ENCODE data around the gene GRAPL.
"Not testable (repeated sequence)": the region's sequence is repeated elsewhere in the genome, so short reads cannot be mapped to it uniquely, and the experiment has no call there.

Gene GRAPL

DNA sequence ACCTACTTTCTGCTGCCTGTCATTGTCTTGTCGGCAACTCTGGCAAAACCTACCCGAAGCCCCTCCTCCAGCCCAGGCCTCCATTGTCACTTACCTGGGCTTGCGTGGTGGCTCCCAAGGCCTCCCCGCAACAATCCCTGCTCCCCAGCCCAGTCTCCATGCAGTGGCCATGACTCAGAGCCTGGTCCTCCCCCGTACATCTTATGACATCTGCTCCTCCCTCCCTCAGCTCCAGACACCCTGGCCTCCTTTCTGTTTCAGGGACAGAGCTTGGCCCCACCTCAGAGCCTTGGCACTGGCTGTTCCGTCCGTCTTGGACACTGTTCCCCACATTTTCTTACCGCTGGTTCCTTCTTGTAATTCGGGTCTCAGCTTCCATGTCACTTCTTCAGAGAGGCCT is 2.1 kb downstream of the GRAPL start:
- CTCF ChIA-PET; DNase-seq (ENCODE audit: low spot score); H3K27ac ChIP-seq; POLR2A ChIA-PET (ENCODE audit: low non-redundant PET): not testable (repeated sequence)

DNA sequence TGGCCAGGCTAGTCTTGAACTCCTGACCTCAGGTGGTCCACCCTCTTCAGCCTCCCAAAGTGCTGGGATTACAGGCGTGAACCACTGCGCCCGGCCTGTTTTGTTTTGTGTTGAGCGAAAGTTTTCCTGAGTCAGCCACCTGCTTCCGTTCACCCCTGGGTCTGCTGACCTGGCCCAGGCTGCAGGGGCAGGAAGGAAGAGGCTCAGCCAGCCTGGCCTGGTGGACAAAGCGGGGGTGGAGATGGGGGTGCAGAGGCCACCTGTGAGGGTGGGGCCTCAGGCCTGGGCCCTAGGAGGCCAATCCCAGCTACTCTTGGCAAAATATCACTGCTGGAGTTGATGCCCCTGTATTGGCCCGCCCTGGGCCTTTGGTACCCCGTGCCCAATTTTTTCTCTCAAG is 3.7 kb downstream of the GRAPL start:
- DNase-seq (ENCODE audit: low spot score); CTCF ChIA-PET; H3K27ac ChIP-seq; POLR2A ChIA-PET (ENCODE audit: low non-redundant PET): not testable (repeated sequence)

GRCh38 chr17:19131772-19132171 is 4.4 kb downstream of the GRAPL start:
- CTCF ChIA-PET; POLR2A ChIA-PET (ENCODE audit: low non-redundant PET); H3K27ac ChIP-seq; DNase-seq (ENCODE audit: low spot score): not testable (repeated sequence)

- POLR2A ChIA-PET (ENCODE audit: low non-redundant PET); CTCF ChIA-PET; DNase-seq (ENCODE audit: low spot score); H3K27ac ChIP-seq: not testable (repeated sequence)
Measured at GRCh38 chr17:19133793-19134192, 6.4 kb downstream of the GRAPL start.

GRCh38 chr17:19135391-19135790 is 8.0 kb downstream of the GRAPL start:
- DNase-seq (ENCODE audit: low spot score); CTCF ChIA-PET; POLR2A ChIA-PET (ENCODE audit: low non-redundant PET); H3K27ac ChIP-seq: not testable (repeated sequence)

- H3K27ac ChIP-seq; POLR2A ChIA-PET (ENCODE audit: low non-redundant PET); CTCF ChIA-PET; DNase-seq (ENCODE audit: low spot score): not testable (repeated sequence)
Measured at GRCh38 chr17:19136138-19136537, 8.7 kb downstream of the GRAPL start.

- H3K27ac ChIP-seq, CTCF ChIA-PET: not testable (repeated sequence)
Measured at GRCh38 chr17:19136605-19137004, 9.2 kb downstream of the GRAPL start.

GRCh38 chr17:19137959-19138358 is 10.6 kb downstream of the GRAPL start:
- DNase-seq (ENCODE audit: low spot score); POLR2A ChIA-PET (ENCODE audit: low non-redundant PET); H3K27ac ChIP-seq; CTCF ChIA-PET: not testable (repeated sequence)

More at GRCh38 chr17:19136605-19137004, 9.2 kb downstream of the GRAPL start:
- POLR2A ChIA-PET (ENCODE audit: low non-redundant PET); DNase-seq (ENCODE audit: low spot score): not testable (repeated sequence)

- POLR2A ChIA-PET (ENCODE audit: low non-redundant PET); H3K27ac ChIP-seq; CTCF ChIA-PET; DNase-seq (ENCODE audit: low spot score): not testable (repeated sequence)
Measured at GRCh38 chr17:19141366-19142155, 14.2 kb downstream of the GRAPL start.

- DNase-seq (ENCODE audit: low spot score); H3K27ac ChIP-seq; POLR2A ChIA-PET (ENCODE audit: low non-redundant PET); CTCF ChIA-PET: not testable (repeated sequence)
Measured at GRCh38 chr17:19142419-19142818, 15.0 kb downstream of the GRAPL start.

- POLR2A ChIA-PET (ENCODE audit: low non-redundant PET); H3K27ac ChIP-seq; DNase-seq (ENCODE audit: low spot score); CTCF ChIA-PET: not testable (repeated sequence)
Measured at GRCh38 chr17:19143097-19143777, 15.8 kb downstream of the GRAPL start.

DNA sequence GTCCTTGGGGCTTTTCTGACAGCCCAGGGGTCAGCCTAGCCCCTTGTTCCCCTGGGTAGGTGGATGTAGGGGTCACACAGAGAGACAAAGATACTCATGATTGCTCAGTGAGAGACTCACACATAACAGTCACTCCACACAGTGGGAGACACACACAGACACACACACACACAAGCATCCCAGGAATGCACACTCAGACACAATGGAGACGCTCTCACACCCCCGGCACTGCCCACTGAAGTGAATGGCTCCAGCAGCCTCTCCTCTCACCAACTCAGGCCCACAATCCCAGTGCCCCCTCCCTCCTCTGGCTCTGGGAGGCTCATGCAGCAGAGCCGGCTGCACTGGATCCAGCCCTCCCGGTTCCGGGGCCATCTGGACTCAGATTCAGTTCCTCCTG is 17.0 kb downstream of the GRAPL start:
- POLR2A ChIA-PET (ENCODE audit: low non-redundant PET); H3K27ac ChIP-seq; DNase-seq (ENCODE audit: low spot score); CTCF ChIA-PET: not testable (repeated sequence)

DNA sequence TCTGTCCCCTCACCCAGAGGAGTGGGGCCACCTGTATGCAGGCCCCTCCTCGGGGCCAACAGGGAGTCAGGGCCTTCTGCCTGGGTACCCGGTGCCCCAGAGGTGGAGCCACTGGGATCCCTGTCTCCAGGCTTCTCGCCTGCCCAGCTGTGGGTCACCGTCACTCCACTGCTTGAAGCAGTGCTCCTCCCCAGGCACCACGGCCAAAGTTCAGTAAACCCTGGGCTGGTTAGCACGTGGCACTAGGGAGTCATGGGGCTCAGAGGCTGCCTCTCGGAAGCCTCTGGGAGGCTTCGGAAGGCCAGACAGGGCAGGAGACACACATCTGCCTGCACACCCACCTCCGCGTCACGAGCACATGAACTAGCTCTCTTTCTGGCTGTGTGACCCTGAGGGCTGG is 18.1 kb downstream of the GRAPL start:
- DNase-seq (ENCODE audit: low spot score); POLR2A ChIA-PET (ENCODE audit: low non-redundant PET); H3K27ac ChIP-seq; CTCF ChIA-PET: not testable (repeated sequence)

GRCh38 chr17:19150678-19151615 is 23.6 kb downstream of the GRAPL start:
- CTCF ChIA-PET; DNase-seq (ENCODE audit: low spot score); H3K27ac ChIP-seq; POLR2A ChIA-PET (ENCODE audit: low non-redundant PET): not testable (repeated sequence)

- DNase-seq (ENCODE audit: low spot score); POLR2A ChIA-PET (ENCODE audit: low non-redundant PET); H3K27ac ChIP-seq; CTCF ChIA-PET: not testable (repeated sequence)
Measured at GRCh38 chr17:19157628-19158027, 30.2 kb downstream of the GRAPL start.

- POLR2A ChIA-PET (ENCODE audit: low non-redundant PET) = not testable (repeated sequence)
Measured at GRCh38 chr17:19158478-19158877, 31.1 kb downstream of the GRAPL start.

DNA sequence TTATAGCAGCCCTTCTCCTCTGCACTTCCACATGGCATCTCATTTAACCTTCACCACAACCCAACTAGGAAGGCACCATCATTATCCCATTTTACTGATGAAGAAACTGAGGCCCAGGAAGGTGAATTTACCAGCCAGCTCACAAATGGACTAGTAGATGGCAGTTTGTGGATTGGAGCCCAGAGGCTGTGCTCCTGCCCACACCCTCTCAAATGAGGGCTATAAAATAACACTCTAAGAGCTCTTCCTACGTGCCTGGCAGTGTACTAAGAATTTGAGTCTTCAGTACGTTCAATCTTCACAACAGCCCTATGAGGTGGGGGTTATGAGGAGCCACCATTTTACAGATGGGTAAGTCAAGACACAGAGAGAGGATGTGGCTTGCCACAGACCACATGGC is 31.5 kb downstream of the GRAPL start:
- POLR2A ChIA-PET (ENCODE audit: low non-redundant PET); CTCF ChIA-PET; DNase-seq (ENCODE audit: low spot score): not testable (repeated sequence)

More at GRCh38 chr17:19158478-19158877, 31.1 kb downstream of the GRAPL start:
- CTCF ChIA-PET; DNase-seq (ENCODE audit: low spot score); H3K27ac ChIP-seq: not testable (repeated sequence)

More for the DNA sequence above, 31.5 kb downstream of the GRAPL start:
- not testable (repeated sequence) for H3K27ac ChIP-seq

Data from RWPE1 (cell line).